Fibroblast of the aortic adventitia (primary cell): Measurements from ENCODE around the gene STAT1. TPM values are rescaled to one million over a fixed set of nuclear protein-coding genes. Genes with fewer than 3 reads are reported as not detected.
"Not testable (repeated sequence)": the region's sequence is repeated elsewhere in the genome, so short reads cannot be mapped to it uniquely, and the experiment has no call there.

Source experiments
- DNase-seq: peaks from one replicate; pipeline ENCODE4 v3.0.0-alpha.2; 2010; ENCODE audit warnings: low read depth
- H3K4me3 ChIP-seq: 2 replicates; pipeline ENCODE4 v1.5.1; 2011; ENCODE audit warnings: low read depth, mild to moderate bottlenecking, control low read depth, low read length, moderate library complexity
- total RNA-seq: library from RNA; depleted of rRNA; stranded (reverse); fragments of >200 nt; gene quantifications from 2 replicates; pipeline ENCODE4 v1.2.3, GENCODE V29; 2012; ENCODE audit warnings: low replicate concordance
- TF ChIP-seq, protein P1 (sequence below): IDR thresholded peaks from 2 replicates; pipeline ENCODE4 v1.5.1; 2011; ENCODE audit warnings: mild to moderate bottlenecking, low read length, control low read depth, inconsistent platforms; ENCODE audit not compliant: insufficient read depth

The STAT1 gene
- total RNA-seq, 1 donor, result 122 TPM

DNA sequence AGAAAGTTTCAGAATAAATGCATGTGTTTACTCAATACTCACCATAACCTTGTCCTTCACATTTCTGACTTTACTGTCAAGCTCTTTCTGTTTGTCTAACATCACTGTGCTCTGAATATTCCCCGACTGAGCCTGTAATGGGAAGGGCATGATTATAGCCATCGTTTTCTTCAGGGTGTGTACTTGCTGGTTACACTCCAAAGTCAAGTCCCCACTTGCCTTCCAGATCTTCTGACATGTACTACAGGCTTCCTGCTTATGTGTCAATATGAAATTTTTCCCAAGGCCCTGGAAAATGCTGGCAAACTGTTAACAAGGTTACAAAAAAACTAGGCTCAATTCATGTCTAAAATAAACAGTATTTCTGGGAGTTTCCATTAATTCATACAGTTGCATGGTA, 12.9 kb downstream of the STAT1 start:
- no peak for DNase-seq
- no peak overlapping the region for H3K4me3 ChIP-seq
- TF ChIP-seq, protein P1, sequence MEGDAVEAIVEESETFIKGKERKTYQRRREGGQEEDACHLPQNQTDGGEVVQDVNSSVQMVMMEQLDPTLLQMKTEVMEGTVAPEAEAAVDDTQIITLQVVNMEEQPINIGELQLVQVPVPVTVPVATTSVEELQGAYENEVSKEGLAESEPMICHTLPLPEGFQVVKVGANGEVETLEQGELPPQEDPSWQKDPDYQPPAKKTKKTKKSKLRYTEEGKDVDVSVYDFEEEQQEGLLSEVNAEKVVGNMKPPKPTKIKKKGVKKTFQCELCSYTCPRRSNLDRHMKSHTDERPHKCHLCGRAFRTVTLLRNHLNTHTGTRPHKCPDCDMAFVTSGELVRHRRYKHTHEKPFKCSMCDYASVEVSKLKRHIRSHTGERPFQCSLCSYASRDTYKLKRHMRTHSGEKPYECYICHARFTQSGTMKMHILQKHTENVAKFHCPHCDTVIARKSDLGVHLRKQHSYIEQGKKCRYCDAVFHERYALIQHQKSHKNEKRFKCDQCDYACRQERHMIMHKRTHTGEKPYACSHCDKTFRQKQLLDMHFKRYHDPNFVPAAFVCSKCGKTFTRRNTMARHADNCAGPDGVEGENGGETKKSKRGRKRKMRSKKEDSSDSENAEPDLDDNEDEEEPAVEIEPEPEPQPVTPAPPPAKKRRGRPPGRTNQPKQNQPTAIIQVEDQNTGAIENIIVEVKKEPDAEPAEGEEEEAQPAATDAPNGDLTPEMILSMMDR, result no peak

DNA sequence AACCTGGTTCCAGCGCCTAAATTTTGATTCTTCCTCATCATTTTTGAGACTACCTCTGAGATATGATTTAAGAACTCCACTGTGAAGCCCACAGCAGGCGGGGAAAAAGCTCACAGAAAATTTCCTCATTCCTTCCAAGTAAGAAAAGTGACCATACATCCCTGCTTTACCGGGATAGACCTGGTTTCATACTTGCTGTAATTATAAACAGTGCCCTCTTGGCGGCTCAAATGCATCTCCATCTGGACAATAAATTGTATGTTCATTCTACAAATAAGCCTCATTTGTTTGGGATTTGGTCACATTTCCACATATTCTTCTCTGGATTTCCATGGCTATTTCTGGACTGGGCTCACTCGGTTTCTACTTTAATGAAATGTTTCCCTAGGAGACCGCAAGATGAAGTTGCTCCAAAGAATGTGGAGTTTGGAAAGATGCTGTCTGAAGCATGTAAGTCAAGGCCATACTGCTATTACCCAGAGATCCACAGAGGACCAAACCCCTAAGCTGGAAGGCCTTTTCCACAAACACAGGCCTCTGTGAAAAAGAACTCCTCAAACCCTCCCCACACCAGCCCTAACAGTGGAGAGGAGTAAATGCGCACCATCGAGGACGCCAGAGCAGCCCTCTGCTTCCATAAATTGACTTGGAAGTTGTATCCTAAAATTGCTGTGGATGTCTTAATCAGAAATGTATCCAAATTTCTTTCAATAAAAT, 13.9 kb downstream of the STAT1 start:
- no peak overlapping the region for H3K4me3 ChIP-seq
- TF ChIP-seq, protein P1, result no peak

DNA sequence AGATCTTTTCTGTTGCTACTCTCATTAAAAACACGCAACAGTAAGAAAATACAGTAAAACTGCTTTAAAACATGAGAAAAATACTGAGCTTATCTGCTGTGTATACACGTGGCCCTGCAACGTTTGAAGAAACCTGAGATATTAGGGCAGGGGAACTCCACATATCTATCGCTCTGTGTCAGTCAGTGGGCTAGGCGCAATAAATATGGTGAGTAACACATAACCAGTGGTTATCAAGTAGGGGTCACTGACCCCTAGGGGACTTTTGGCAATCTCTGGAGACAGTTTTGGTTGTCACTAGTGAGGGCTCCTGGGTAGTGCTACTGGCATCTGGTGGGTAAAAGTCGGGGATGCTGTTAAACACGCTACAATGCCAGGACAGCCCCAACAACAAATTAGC, 14.9 kb downstream of the STAT1 start:
- TF ChIP-seq, protein P1, result no peak
- no peak overlapping the region for H3K4me3 ChIP-seq
- DNase-seq, result no peak

More for the DNA sequence above, 13.9 kb downstream of the STAT1 start:
- peak; percentile 19 for DNase-seq

DNA sequence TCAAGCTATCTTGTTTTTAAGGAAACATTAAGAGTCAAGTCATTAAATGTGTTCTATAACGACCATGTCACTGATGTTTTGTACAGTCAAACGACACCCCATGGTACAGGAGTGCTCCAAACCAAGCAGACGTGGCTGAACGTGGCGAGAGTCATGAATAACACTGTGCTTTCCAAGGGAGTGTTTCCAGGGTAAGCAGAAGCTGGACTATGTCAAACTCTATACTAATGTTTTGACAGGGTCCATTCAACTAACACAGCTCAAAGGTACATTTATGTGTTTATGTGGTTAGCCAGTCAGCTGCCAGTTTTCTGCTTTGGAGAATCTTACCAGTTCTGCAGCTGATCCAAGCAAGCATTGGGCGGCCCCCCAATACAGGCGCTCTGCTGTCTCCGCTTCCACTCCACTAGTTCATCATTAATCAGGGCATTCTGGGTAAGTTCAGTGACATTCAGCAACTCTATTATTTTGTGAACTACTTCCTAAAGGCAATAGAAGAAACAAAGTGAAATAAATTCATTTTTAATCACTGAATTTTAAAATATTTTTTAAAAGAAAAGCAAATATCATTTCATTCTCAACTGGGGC, 16.4 kb downstream of the STAT1 start:
- TF ChIP-seq, protein P1, result no peak
- no peak for DNase-seq
- no peak overlapping the region for H3K4me3 ChIP-seq

DNA sequence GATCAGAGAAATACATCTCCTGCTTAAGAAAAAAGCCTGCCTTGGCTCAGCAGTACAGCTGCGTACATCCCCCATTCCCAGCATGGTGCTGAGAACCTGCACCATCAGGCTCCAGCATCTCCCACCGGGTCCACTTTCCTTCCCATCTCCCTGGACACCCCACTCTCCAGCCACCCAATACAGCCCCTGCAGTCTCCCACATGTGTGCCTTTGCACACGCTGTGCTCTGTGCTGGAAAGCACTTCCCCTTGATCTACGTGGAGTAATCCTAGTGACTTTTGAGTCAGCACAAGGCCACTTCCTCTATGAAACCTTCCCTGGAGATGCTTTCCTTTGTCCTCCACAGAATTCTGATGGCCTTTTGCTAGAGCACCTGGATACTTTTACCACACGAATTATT, 17.0 kb downstream of the STAT1 start:
- DNase-seq, result no peak
- no peak overlapping the region for H3K4me3 ChIP-seq
- TF ChIP-seq, protein P1, result no peak

DNA sequence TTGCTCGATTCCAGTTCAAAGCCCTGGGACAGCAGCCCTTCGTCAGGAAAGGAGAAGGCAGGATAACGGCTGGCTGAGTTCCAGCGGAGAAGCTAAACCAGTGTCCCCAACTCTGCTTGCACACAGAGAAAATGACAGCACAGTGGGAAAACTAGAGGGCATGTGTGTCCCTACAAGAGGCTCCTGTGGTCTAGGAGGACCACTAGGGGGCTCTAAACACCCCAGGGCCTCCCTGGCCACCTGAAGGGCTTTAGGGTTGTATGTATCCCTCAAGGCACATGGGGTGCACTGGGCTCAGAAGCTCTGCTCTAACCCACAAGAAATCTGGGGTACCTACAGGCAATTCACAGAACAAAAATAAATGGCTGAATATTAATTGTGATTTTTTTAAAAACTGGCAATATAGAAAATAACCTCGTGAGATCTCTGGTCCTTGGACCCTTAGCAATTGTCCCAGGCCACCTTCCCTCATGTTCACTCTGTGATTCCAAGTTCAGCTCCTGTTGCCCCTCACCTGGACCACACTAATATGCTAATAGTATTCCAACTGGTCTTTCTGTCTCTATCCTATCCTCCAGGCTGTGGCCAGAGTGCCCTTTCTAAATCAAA, 17.5 kb downstream of the STAT1 start:
- TF ChIP-seq, protein P1, result peak; percentile 79
- no peak overlapping the region for H3K4me3 ChIP-seq
- DNase-seq, result peak; percentile 41

DNA sequence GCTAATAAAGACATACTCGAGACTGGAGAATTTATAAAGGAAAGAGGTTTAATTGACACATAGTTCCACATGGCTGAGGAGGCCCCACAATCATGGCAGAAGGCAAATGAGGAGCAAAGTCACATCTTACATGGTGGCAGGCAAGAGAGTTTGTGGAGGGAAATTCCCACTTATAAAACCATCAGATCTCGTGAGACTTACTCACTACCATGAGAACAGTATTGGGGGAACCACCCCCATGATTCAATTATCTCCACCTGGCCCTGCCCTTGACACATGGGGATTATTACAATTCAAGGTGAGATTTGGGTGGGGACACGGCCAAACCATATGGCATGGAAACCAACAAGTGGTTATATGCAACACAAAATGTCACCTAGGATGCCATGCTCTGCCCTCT, 18.7 kb downstream of the STAT1 start:
- DNase-seq, H3K4me3 ChIP-seq: not testable (repeated sequence)
